WTC11 (cell line): ENCODE results near the gene PIK3R1. TPM values are rescaled to one million over a fixed set of nuclear protein-coding genes. Genes with fewer than 3 reads are reported as not detected.

Experiments
- ATAC-seq: fragments of 200-7000 bp; cut with Tn5 transposase; 2 replicates; pipeline ENCODE4 v1.10.0; 2021; ENCODE audit warnings: mild to moderate bottlenecking, moderate library complexity
- CTCF ChIA-PET: fragments of 300-600 bp; sonication (Branson Sonifier 250); formaldehyde crosslinking; loops from one replicate; lab custom pipeline; 2021; ENCODE audit warnings: antibody characterized with exemption; lab: Charles Lee
- POLR2A ChIA-PET: fragments of 350-600 bp; sonication (Branson Sonifier 250); formaldehyde crosslinking; loops from one replicate; lab custom pipeline; 2021; ENCODE audit warnings: antibody characterized with exemption; lab: Charles Lee
- DNase-seq: peaks from one replicate; pipeline ENCODE4 v3.0.0; 2021; ENCODE audit warnings: low spot score
- H3K27ac Mint-ChIP-seq: 2 replicates; pipeline ENCODE4 v1.8.0; 2021; ENCODE audit warnings: mixed read lengths
- H3K27me3 Mint-ChIP-seq: 2 replicates; pipeline ENCODE4 v1.8.0; 2021; ENCODE audit warnings: low read depth, mild to moderate bottlenecking, moderate library complexity, mixed read lengths
- H3K36me3 Mint-ChIP-seq: 2 replicates; pipeline ENCODE4 v1.8.0; 2021; ENCODE audit warnings: mixed read lengths
- H3K4me1 Mint-ChIP-seq: 2 replicates; pipeline ENCODE4 v1.8.0; 2022; ENCODE audit warnings: mixed read lengths
- H3K4me3 Mint-ChIP-seq: 2 replicates; pipeline ENCODE4 v1.8.0; 2021; ENCODE audit warnings: mild to moderate bottlenecking, moderate library complexity, mixed read lengths
- H3K9me3 Mint-ChIP-seq: 2 replicates; pipeline ENCODE4 v1.8.0; 2021; ENCODE audit warnings: mixed read lengths
- ATF1 ChIP-seq: sonication (generic); formaldehyde crosslinking; IDR thresholded peaks from 2 replicates; pipeline ENCODE4 v1.8.1; 2023; ENCODE audit warnings: mild to moderate bottlenecking, moderate library complexity, missing genetic modification reagents
- CBFB ChIP-seq: sonication (generic); formaldehyde crosslinking; IDR thresholded peaks from 2 replicates; pipeline ENCODE4 v1.8.1; 2022; ENCODE audit warnings: mild to moderate bottlenecking, low read depth, missing genetic modification reagents
- ETV6 ChIP-seq: sonication (generic); formaldehyde crosslinking; IDR thresholded peaks from 2 replicates; pipeline ENCODE4 v1.8.1; 2022; ENCODE audit warnings: mild to moderate bottlenecking, missing genetic modification reagents
- FOXK1 ChIP-seq: sonication (generic); formaldehyde crosslinking; IDR thresholded peaks from 2 replicates; pipeline ENCODE4 v1.8.0; 2022; ENCODE audit warnings: mild to moderate bottlenecking, moderate library complexity, missing genetic modification reagents
- GRHL2 ChIP-seq: fragments of 250-450 bp; sonication (Bioruptor Pico); IDR thresholded peaks from 2 replicates; pipeline ENCODE4 v1.8.0; 2022; ENCODE audit warnings: mild to moderate bottlenecking, moderate library complexity; ENCODE audit not compliant: insufficient replicate concordance, severe bottlenecking
- HMGA2 ChIP-seq: fragments of 250-450 bp; sonication (Bioruptor Pico); IDR thresholded peaks from 2 replicates; pipeline ENCODE4 v1.4.0; 2021; ENCODE audit warnings: mild to moderate bottlenecking, moderate library complexity
- IRF2 ChIP-seq: sonication (generic); formaldehyde crosslinking; IDR thresholded peaks from 2 replicates; pipeline ENCODE4 v1.8.0; 2022; ENCODE audit warnings: low read depth, missing genetic modification reagents, borderline replicate concordance
- JUN ChIP-seq: sonication (generic); formaldehyde crosslinking; IDR thresholded peaks from 2 replicates; pipeline ENCODE4 v1.8.0; 2023; ENCODE audit warnings: mild to moderate bottlenecking, missing genetic modification reagents
- MXD4 ChIP-seq: fragments of 250-450 bp; sonication (Bioruptor Pico); IDR thresholded peaks from 2 replicates; pipeline ENCODE4 v1.8.0; 2021; ENCODE audit warnings: mild to moderate bottlenecking, moderate library complexity, borderline replicate concordance
- NFATC4 ChIP-seq: fragments of 250-450 bp; sonication (Bioruptor Pico); IDR thresholded peaks from 2 replicates; pipeline ENCODE4 v1.9.0; 2021; ENCODE audit warnings: mild to moderate bottlenecking
- NFE2L1 ChIP-seq: sonication (generic); formaldehyde crosslinking; IDR thresholded peaks from 2 replicates; pipeline ENCODE4 v1.8.1; 2023; ENCODE audit warnings: missing genetic modification reagents
- NFYB ChIP-seq: sonication (generic); formaldehyde crosslinking; conservative IDR thresholded peaks from 2 replicates; pipeline ENCODE4 v1.8.0; 2022; ENCODE audit warnings: low read depth, missing genetic modification reagents
- NR1H2 ChIP-seq: sonication (generic); formaldehyde crosslinking; IDR thresholded peaks from 2 replicates; pipeline ENCODE4 v1.9.0; 2021; ENCODE audit warnings: mild to moderate bottlenecking, moderate library complexity, missing genetic modification reagents
- NR3C1 ChIP-seq: sonication (generic); formaldehyde crosslinking; conservative IDR thresholded peaks from 2 replicates; pipeline ENCODE4 v1.8.1; 2023; ENCODE audit warnings: low read depth, mild to moderate bottlenecking, missing genetic modification reagents
- OVOL2 ChIP-seq: fragments of 250-450 bp; sonication (Bioruptor Pico); IDR thresholded peaks from 2 replicates; pipeline ENCODE4 v1.9.0; 2021; ENCODE audit warnings: mild to moderate bottlenecking, borderline replicate concordance
- SMAD3 ChIP-seq: sonication (generic); formaldehyde crosslinking; IDR thresholded peaks from 2 replicates; pipeline ENCODE4 v1.8.0; 2022; ENCODE audit warnings: missing genetic modification reagents, mild to moderate bottlenecking, borderline replicate concordance
- TCF7 ChIP-seq: sonication (generic); formaldehyde crosslinking; IDR thresholded peaks from 2 replicates; pipeline ENCODE4 v1.8.0; 2022; ENCODE audit warnings: mild to moderate bottlenecking, low read depth, missing genetic modification reagents, moderate library complexity
- TEAD4 ChIP-seq: sonication (generic); formaldehyde crosslinking; IDR thresholded peaks from 2 replicates; pipeline ENCODE4 v1.8.0; 2022; ENCODE audit warnings: mild to moderate bottlenecking, missing genetic modification reagents
- TP53 ChIP-seq: sonication (generic); formaldehyde crosslinking; IDR thresholded peaks from 2 replicates; pipeline ENCODE4 v1.8.1; 2023; ENCODE audit warnings: mild to moderate bottlenecking, missing genetic modification reagents
- ZNF138 ChIP-seq: sonication (generic); formaldehyde crosslinking; conservative IDR thresholded peaks from 2 replicates; pipeline ENCODE4 v1.8.1; 2022; ENCODE audit warnings: mild to moderate bottlenecking, moderate library complexity, missing genetic modification reagents
- total RNA-seq: library from RNA; stranded (reverse); gene quantifications from 3 replicates; pipeline ENCODE4 v1.2.3, GENCODE V29; 2021
- TF ChIP-seq, protein P1 (sequence below): sonication (generic); formaldehyde crosslinking; IDR thresholded peaks from 2 replicates; pipeline ENCODE4 v1.8.1; 2023; ENCODE audit warnings: mild to moderate bottlenecking, missing genetic modification reagents
- TF ChIP-seq, protein P2 (sequence below): sonication (generic); formaldehyde crosslinking; IDR thresholded peaks from 2 replicates; pipeline ENCODE4 v1.8.1; 2023; ENCODE audit warnings: mild to moderate bottlenecking, missing genetic modification reagents
- TF ChIP-seq, protein P3 (sequence below): sonication (generic); formaldehyde crosslinking; IDR thresholded peaks from 2 replicates; pipeline ENCODE4 v1.8.0; 2022; ENCODE audit warnings: mild to moderate bottlenecking, missing genetic modification reagents
- TF ChIP-seq, protein P4 (sequence below): fragments of 250-450 bp; sonication (Bioruptor Pico); IDR thresholded peaks from 2 replicates; pipeline ENCODE4 v2.1.2; 2022; ENCODE audit warnings: mild to moderate bottlenecking, moderate library complexity
- TF ChIP-seq, protein P5 (sequence below): sonication (generic); formaldehyde crosslinking; IDR thresholded peaks from 2 replicates; pipeline ENCODE4 v1.8.1; 2023; ENCODE audit warnings: mild to moderate bottlenecking, missing genetic modification reagents, moderate library complexity
- TF ChIP-seq, protein P6 (sequence below): sonication (generic); formaldehyde crosslinking; IDR thresholded peaks from 2 replicates; pipeline ENCODE4 v1.8.1; 2022; ENCODE audit warnings: mild to moderate bottlenecking, missing genetic modification reagents, moderate library complexity, borderline replicate concordance

PIK3R1 gene
- total RNA-seq, 1 experiment from 2014 or later: 11.3 TPM

DNA sequence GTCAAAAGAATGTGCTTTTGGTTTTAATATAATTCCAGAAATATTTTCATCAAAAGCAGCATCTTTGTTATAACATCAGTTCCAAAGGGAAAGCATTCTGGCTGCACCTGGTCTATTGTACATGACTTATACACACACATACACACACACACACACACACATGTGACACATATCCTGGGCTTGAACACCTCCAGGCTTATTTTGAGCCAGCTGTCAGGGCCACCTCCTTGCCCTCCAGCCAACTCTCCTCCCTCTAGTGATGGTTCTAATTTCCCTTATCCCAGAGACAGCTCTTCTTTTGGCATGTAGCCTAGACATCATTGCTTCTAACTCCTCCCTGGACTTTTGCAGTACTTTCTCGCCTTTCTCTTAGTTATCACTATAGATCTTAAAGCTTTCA lies 115.0 kb downstream of the PIK3R1 start (continued):
- TF ChIP-seq JUN (CRISPR knock-in tag): no peak
- TF ChIP-seq, protein P1, sequence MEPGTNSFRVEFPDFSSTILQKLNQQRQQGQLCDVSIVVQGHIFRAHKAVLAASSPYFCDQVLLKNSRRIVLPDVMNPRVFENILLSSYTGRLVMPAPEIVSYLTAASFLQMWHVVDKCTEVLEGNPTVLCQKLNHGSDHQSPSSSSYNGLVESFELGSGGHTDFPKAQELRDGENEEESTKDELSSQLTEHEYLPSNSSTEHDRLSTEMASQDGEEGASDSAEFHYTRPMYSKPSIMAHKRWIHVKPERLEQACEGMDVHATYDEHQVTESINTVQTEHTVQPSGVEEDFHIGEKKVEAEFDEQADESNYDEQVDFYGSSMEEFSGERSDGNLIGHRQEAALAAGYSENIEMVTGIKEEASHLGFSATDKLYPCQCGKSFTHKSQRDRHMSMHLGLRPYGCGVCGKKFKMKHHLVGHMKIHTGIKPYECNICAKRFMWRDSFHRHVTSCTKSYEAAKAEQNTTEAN: no peak
- no peak for TF ChIP-seq CBFB (CRISPR knock-in tag)
- TF ChIP-seq SMAD3 (CRISPR knock-in tag): no peak
- no peak for TF ChIP-seq HMGA2 (CRISPR knock-in tag)
- no peak for TF ChIP-seq IRF2 (CRISPR knock-in tag)
- no peak for TF ChIP-seq TCF7
- TF ChIP-seq MXD4 (CRISPR knock-in tag): no peak
- TF ChIP-seq, protein P2, sequence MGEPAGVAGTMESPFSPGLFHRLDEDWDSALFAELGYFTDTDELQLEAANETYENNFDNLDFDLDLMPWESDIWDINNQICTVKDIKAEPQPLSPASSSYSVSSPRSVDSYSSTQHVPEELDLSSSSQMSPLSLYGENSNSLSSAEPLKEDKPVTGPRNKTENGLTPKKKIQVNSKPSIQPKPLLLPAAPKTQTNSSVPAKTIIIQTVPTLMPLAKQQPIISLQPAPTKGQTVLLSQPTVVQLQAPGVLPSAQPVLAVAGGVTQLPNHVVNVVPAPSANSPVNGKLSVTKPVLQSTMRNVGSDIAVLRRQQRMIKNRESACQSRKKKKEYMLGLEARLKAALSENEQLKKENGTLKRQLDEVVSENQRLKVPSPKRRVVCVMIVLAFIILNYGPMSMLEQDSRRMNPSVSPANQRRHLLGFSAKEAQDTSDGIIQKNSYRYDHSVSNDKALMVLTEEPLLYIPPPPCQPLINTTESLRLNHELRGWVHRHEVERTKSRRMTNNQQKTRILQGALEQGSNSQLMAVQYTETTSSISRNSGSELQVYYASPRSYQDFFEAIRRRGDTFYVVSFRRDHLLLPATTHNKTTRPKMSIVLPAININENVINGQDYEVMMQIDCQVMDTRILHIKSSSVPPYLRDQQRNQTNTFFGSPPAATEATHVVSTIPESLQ: no peak
- no peak for TF ChIP-seq NR3C1 (CRISPR knock-in tag)
- TF ChIP-seq, protein P3, sequence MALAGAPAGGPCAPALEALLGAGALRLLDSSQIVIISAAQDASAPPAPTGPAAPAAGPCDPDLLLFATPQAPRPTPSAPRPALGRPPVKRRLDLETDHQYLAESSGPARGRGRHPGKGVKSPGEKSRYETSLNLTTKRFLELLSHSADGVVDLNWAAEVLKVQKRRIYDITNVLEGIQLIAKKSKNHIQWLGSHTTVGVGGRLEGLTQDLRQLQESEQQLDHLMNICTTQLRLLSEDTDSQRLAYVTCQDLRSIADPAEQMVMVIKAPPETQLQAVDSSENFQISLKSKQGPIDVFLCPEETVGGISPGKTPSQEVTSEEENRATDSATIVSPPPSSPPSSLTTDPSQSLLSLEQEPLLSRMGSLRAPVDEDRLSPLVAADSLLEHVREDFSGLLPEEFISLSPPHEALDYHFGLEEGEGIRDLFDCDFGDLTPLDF (CRISPR knock-in tag): no peak

DNA sequence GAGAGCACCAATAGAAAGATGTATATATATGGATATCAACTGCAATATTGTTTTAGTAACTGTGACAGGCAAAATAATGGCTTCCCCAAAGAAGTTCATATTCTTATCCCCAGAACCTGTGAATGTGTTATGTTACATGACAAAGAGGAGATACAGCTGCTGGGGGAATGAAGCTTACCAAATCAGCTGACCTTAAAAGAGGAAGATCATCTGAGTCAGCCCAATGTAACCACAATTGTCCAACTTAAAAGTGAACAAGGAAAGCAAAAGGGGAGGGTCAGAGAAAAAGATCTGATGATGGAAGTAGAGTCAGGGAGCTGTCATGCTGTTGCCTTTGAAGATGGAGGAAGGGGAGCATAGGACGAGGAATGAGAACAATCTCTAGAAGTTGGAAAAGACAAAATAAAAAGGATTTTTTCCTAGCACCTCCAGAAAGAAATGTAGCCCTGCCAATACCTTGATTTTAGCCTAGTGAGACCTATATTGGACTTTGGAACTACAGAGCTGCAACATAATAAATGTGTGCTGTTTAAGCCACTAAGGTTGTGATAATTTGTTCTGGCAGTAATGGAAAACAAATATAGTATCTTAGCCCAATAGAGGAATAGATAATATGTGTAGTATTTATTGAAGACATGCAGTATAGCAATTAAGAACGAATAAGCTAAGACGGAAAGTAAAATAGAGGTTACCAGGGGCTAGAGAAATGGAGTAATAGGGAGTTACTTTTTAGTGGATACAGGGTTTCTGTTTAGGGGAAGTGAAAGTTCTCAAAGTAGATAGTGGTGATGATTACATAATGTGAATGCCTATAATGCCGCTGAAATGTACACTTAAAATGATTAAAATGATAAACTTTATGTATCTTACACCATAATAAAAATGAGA lies 115.9 kb downstream of the PIK3R1 start:
- peaks cover 20% of the 10 kb centered on the region; the same call in 1 of the 2 replicates for H3K9me3 Mint-ChIP-seq
- H3K27ac Mint-ChIP-seq: no peak overlapping the region
- DNase-seq: no peak
- TF ChIP-seq NFATC4 (CRISPR knock-in tag) (no peak), ZNF138 (CRISPR knock-in tag) (no peak), FOXK1 (CRISPR knock-in tag) (no peak), ETV6 (CRISPR knock-in tag) (no peak), GRHL2 (CRISPR knock-in tag) (no peak), NR1H2 (no peak), NFYB (CRISPR knock-in tag) (no peak), TP53 (CRISPR knock-in tag) (no peak), TEAD4 (no peak), OVOL2 (CRISPR knock-in tag) (no peak), ATF1 (no peak), NFE2L1 (CRISPR knock-in tag) (no peak)
- TF ChIP-seq, protein P4, sequence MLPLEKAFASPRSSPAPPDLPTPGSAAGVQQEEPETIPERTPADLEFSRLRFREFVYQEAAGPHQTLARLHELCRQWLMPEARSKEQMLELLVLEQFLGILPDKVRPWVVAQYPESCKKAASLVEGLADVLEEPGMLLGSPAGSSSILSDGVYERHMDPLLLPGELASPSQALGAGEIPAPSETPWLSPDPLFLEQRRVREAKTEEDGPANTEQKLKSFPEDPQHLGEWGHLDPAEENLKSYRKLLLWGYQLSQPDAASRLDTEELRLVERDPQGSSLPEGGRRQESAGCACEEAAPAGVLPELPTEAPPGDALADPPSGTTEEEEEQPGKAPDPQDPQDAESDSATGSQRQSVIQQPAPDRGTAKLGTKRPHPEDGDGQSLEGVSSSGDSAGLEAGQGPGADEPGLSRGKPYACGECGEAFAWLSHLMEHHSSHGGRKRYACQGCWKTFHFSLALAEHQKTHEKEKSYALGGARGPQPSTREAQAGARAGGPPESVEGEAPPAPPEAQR (CRISPR knock-in tag): no peak
- TF ChIP-seq, protein P5, sequence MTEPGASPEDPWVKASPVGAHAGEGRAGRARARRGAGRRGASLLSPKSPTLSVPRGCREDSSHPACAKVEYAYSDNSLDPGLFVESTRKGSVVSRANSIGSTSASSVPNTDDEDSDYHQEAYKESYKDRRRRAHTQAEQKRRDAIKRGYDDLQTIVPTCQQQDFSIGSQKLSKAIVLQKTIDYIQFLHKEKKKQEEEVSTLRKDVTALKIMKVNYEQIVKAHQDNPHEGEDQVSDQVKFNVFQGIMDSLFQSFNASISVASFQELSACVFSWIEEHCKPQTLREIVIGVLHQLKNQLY (CRISPR knock-in tag): no peak
- TF ChIP-seq, protein P6, sequence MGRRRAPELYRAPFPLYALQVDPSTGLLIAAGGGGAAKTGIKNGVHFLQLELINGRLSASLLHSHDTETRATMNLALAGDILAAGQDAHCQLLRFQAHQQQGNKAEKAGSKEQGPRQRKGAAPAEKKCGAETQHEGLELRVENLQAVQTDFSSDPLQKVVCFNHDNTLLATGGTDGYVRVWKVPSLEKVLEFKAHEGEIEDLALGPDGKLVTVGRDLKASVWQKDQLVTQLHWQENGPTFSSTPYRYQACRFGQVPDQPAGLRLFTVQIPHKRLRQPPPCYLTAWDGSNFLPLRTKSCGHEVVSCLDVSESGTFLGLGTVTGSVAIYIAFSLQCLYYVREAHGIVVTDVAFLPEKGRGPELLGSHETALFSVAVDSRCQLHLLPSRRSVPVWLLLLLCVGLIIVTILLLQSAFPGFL (CRISPR knock-in tag): no peak
- ATAC-seq: no peak
- no peak overlapping the region for H3K4me3 Mint-ChIP-seq
- POLR2A ChIA-PET: no interaction called here
- H3K36me3 Mint-ChIP-seq: no peaks in the 10 kb centered on the region
- CTCF ChIA-PET: interaction anchor here (1.3 kb wide), 1 partner anchor 45 kb away, joined by 3 read pairs; no protein-coding TSS in a partner anchor
- H3K27me3 Mint-ChIP-seq: no peaks in the 10 kb centered on the region
- peaks cover 1% of the 10 kb centered on the region; the same call in 1 of the 2 replicates for H3K4me1 Mint-ChIP-seq
